ENCODE data around the gene SOAT2. TPM values are rescaled to one million over a fixed set of nuclear protein-coding genes. Genes with fewer than 3 reads are reported as not detected.

Gene SOAT2
- total and polyA plus RNA-seq, 2 experiments from 2014 or later, result 0.43 TPM; not detected in 1

- no peaks in the 10 kb centered on the region for H4K20me1 ChIP-seq (ENCODE audit: insufficient read depth)
Measured at GRCh38 chr12:53074283-53074998, 28.8 kb upstream of the SOAT2 start.

DNA sequence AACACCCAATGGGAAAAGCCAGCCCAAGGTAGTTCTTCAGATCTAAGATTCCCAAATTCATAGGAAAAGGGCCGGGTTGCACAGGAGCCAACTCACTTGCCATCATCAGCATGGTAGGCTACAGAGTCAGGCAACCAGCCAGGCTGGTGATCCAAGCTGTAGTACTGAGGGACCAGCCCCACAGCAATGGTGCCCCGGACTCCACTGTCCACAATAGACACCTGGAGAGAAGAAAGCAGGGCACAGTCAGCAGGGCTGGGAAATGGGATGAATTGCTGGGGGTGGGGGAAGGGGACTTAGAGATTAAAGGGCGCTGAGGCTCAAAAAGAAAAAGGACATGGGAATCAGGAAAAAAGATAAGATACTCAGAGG, 28.3 kb upstream of the SOAT2 start:
- Histone ChIP-seq H3K9me3 (ENCODE audit: low read depth) (no peaks in the 10 kb centered on the region), H3F3A (ENCODE audit: insufficient read depth) (peaks cover 18% of the 10 kb centered on the region), H3K79me2 (ENCODE audit: insufficient read depth) (peaks cover 45% of the 10 kb centered on the region), H3K4me2 (ENCODE audit: unreplicated experiment) (no peak overlapping the region), H3K9me2 (ENCODE audit: insufficient read depth) (no peaks in the 10 kb centered on the region), H3K27ac (no peak overlapping the region), H3K4me1 (ENCODE audit: insufficient read depth) (peaks cover 38% of the 10 kb centered on the region), H2AFZ (no peak overlapping the region), H4K20me1 (ENCODE audit: insufficient read depth) (no peaks in the 10 kb centered on the region), H3K4me3 (no peak overlapping the region), H3K9ac (no peak overlapping the region), H3K36me3 (ENCODE audit: low read depth) (peaks cover 3% of the 10 kb centered on the region; the same call in 1 of the 2 replicates), H3K27me3 (replicated peaks; ENCODE audit: insufficient read depth) (no peaks in the 10 kb centered on the region)
- in situ Hi-C loops (cut with MboI), result no loop called here
- no peak for DNase-seq
- TF ChIP-seq EZH2 (IDR thresholded peaks at IDR 0.05; ENCODE audit: insufficient read depth, poor library complexity, severe bottlenecking), result no peak
- 98% methylated on average over 3 of the region's 3 CpGs for WGBS, 2 experiments (ENCODE audit: low coverage in 1 of 2, low lambda C conversion rate in 2 of 2, missing lambda C conversion rate in 2 of 2)

More at GRCh38 chr12:53074283-53074998, 28.8 kb upstream of the SOAT2 start:
- peaks cover 45% of the 10 kb centered on the region for H3K79me2 ChIP-seq (ENCODE audit: insufficient read depth)
- no peak overlapping the region for H3K4me2 ChIP-seq (ENCODE audit: unreplicated experiment)
- H2AFZ ChIP-seq, result no peak overlapping the region
- no peak for DNase-seq
- no peaks in the 10 kb centered on the region for H3K9me3 ChIP-seq (ENCODE audit: low read depth)
- H3F3A ChIP-seq (ENCODE audit: insufficient read depth), result peaks cover 13% of the 10 kb centered on the region; the same call in 1 of the 2 replicates
- H3K9ac ChIP-seq, result no peak overlapping the region
- WGBS, 2 experiments (ENCODE audit: low coverage in 1 of 2, low lambda C conversion rate in 2 of 2, missing lambda C conversion rate in 2 of 2), result 91 to 94% methylated on average over 11 of the region's 11 CpGs
- no peaks in the 10 kb centered on the region for H3K9me2 ChIP-seq (ENCODE audit: insufficient read depth)
- in situ Hi-C loops (cut with MboI), result no loop called here
- peaks cover 3% of the 10 kb centered on the region; the same call in 1 of the 2 replicates for H3K36me3 ChIP-seq (ENCODE audit: low read depth)
- H3K27ac ChIP-seq, result no peak overlapping the region
- no peaks in the 10 kb centered on the region for H3K27me3 ChIP-seq (replicated peaks; ENCODE audit: insufficient read depth)
- no peak overlapping the region for H3K4me3 ChIP-seq
- peaks cover 35% of the 10 kb centered on the region for H3K4me1 ChIP-seq (ENCODE audit: insufficient read depth)
- TF ChIP-seq EZH2 (IDR thresholded peaks at IDR 0.05; ENCODE audit: insufficient read depth, poor library complexity, severe bottlenecking), result no peak
- TF ChIP-seq EZH2phosphoT487 (IDR thresholded peaks at IDR 0.05; ENCODE audit: insufficient read depth, low read depth), result no peak

- 87 to 93% methylated on average over 3 of the region's 3 CpGs for WGBS, 2 experiments (ENCODE audit: low coverage in 1 of 2, low lambda C conversion rate in 2 of 2, missing lambda C conversion rate in 2 of 2)
- no peaks in the 10 kb centered on the region for H3K27me3 ChIP-seq (replicated peaks; ENCODE audit: insufficient read depth)
- no peak overlapping the region for H3K4me3 ChIP-seq
- no peaks in the 10 kb centered on the region for H3K9me3 ChIP-seq (ENCODE audit: low read depth)
- no peaks in the 10 kb centered on the region for H4K20me1 ChIP-seq (ENCODE audit: insufficient read depth)
- peaks cover 45% of the 10 kb centered on the region for H3K79me2 ChIP-seq (ENCODE audit: insufficient read depth)
- H3K4me2 ChIP-seq (ENCODE audit: unreplicated experiment), result no peak overlapping the region
- no peak for DNase-seq
- H3K9me2 ChIP-seq (ENCODE audit: insufficient read depth), result no peaks in the 10 kb centered on the region
- peaks cover 31% of the 10 kb centered on the region for H3F3A ChIP-seq (ENCODE audit: insufficient read depth)
- no peak overlapping the region for H3K9ac ChIP-seq
- H3K36me3 ChIP-seq (ENCODE audit: low read depth), result peaks cover 3% of the 10 kb centered on the region; the same call in 1 of the 2 replicates
- no peak overlapping the region for H3K27ac ChIP-seq
- TF ChIP-seq EZH2 (IDR thresholded peaks at IDR 0.05; ENCODE audit: insufficient read depth, poor library complexity, severe bottlenecking) (no peak), EZH2phosphoT487 (IDR thresholded peaks at IDR 0.05; ENCODE audit: insufficient read depth, low read depth) (no peak)
- H3K4me1 ChIP-seq (ENCODE audit: insufficient read depth), result peaks cover 37% of the 10 kb centered on the region
- in situ Hi-C loops (cut with MboI), result no loop called here
- no peak overlapping the region for H2AFZ ChIP-seq
Measured at GRCh38 chr12:53076461-53076860, 26.8 kb upstream of the SOAT2 start.

DNA sequence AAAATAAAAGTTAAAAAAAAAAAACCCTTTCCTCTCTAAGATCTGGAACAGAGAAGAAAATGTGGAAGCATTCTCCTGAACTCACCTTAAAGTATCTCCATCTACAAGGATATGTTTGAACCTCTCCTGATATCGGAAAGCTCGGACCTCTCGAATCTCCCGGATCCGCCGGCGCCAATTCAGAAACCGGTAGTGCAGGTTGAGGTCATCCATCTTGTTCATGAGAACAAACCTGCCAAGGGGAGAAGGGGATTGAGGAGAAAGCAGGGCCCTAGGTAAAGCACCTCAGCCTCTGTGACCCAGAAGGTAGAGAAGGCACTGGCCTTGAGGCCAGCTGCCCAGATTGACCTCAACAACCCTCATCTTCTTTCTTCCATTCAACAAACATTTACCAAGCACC, 26.3 kb upstream of the SOAT2 start:
- no peak overlapping the region for H2AFZ ChIP-seq
- no peak overlapping the region for H3K4me3 ChIP-seq
- peaks cover 41% of the 10 kb centered on the region for H3K79me2 ChIP-seq (ENCODE audit: insufficient read depth)
- H3K9me3 ChIP-seq (ENCODE audit: low read depth), result no peaks in the 10 kb centered on the region
- H3K9ac ChIP-seq, result no peak overlapping the region
- no peak for DNase-seq
- peaks cover 3% of the 10 kb centered on the region; the same call in 1 of the 2 replicates for H3K36me3 ChIP-seq (ENCODE audit: low read depth)
- H3K27ac ChIP-seq, result no peak overlapping the region
- WGBS, 2 experiments (ENCODE audit: low coverage in 1 of 2, low lambda C conversion rate in 2 of 2, missing lambda C conversion rate in 2 of 2), result 99% methylated on average over 8 of the region's 8 CpGs
- in situ Hi-C loops (cut with MboI), result no loop called here
- no peaks in the 10 kb centered on the region for H3K27me3 ChIP-seq (replicated peaks; ENCODE audit: insufficient read depth)
- TF ChIP-seq EZH2 (IDR thresholded peaks at IDR 0.05; ENCODE audit: insufficient read depth, poor library complexity, severe bottlenecking), result no peak
- no peak for TF ChIP-seq EZH2phosphoT487 (IDR thresholded peaks at IDR 0.05; ENCODE audit: insufficient read depth, low read depth)
- H3F3A ChIP-seq (ENCODE audit: insufficient read depth), result peaks cover 29% of the 10 kb centered on the region
- peak overlapping the region; percentile 11 for H3K4me2 ChIP-seq (ENCODE audit: unreplicated experiment)
- peaks cover 31% of the 10 kb centered on the region for H3K4me1 ChIP-seq (ENCODE audit: insufficient read depth)
- H4K20me1 ChIP-seq (ENCODE audit: insufficient read depth), result no peaks in the 10 kb centered on the region
- H3K9me2 ChIP-seq (ENCODE audit: insufficient read depth), result no peaks in the 10 kb centered on the region

Data from GM23248 (cell line).